Panc1 (cell line): ENCODE results near the gene CCDC154. TPM values are rescaled to one million over a fixed set of nuclear protein-coding genes. Genes with fewer than 3 reads are reported as not detected.
A peak's percentile ranks its signal among the peaks of the same experiment; 100 is the strongest.

Experiments used
- ATAC-seq: fragments of 200-7000 bp; cut with Tn5 transposase; 2 replicates; pipeline ENCODE4 v1.9.1; 2020; ENCODE audit warnings: mild to moderate bottlenecking, moderate library complexity
- BruUV-seq: library from RNA; stranded (reverse); fragments of 400-500 nt; replicated peaks from 2 replicates; lab custom pipeline; 2021; lab: Mats Ljungman, UMichigan
- CTCF ChIA-PET: fragments of 300-600 bp; sonication (Branson Sonifier 250); formaldehyde crosslinking; loops from one replicate; lab custom pipeline; 2022; ENCODE audit warnings: antibody characterized with exemption; lab: Charles Lee
- POLR2A ChIA-PET: fragments of 300-600 bp; sonication (Branson Sonifier 250); formaldehyde crosslinking; loops from one replicate; lab custom pipeline; 2022; ENCODE audit warnings: antibody characterized with exemption; lab: Charles Lee
- DNase-seq: peaks from one replicate; pipeline ENCODE4 v3.0.0-alpha.2; 2010; ENCODE audit warnings: low read depth, low spot score
- H3K27ac ChIP-seq: 2 replicates; pipeline ENCODE4 v1.5.1; 2011; ENCODE audit warnings: mild to moderate bottlenecking, low read length, inconsistent platforms
- H3K27me3 ChIP-seq: fragments of 200-500 bp; sonication (Bioruptor generic); 2 replicates; pipeline ENCODE4 v1.6.0; 2014; ENCODE audit warnings: low read length, inconsistent platforms; ENCODE audit not compliant: control insufficient read depth, insufficient read depth
- H3K36me3 ChIP-seq: fragments of 200-500 bp; sonication (Bioruptor generic); 2 replicates; pipeline ENCODE4 v1.5.1; 2014; ENCODE audit warnings: inconsistent platforms, mild to moderate bottlenecking, low read length, moderate library complexity; ENCODE audit not compliant: control insufficient read depth, insufficient read depth
- H3K4me1 ChIP-seq: 2 replicates; pipeline ENCODE4 v1.5.1; 2011; ENCODE audit warnings: inconsistent platforms, mild to moderate bottlenecking, low read length, moderate library complexity; ENCODE audit not compliant: control insufficient read depth, insufficient read depth
- H3K4me3 ChIP-seq, 2 experiments: 2 replicates each; pipeline ENCODE4 v1.5.1; 2011 to 2012; ENCODE audit warnings: low read depth in 2 of 2, low read length in 2 of 2, mild to moderate bottlenecking in 2 of 2, inconsistent platforms in 1 of 2, moderate library complexity in 1 of 2
- H3K9me3 ChIP-seq: fragments of 200-500 bp; sonication (Bioruptor generic); 2 replicates; pipeline ENCODE4 v1.5.1; 2014; ENCODE audit warnings: low read depth, mild to moderate bottlenecking, inconsistent platforms, low read length, moderate library complexity; ENCODE audit not compliant: control insufficient read depth, insufficient read depth
- CTCF ChIP-seq: fragments of 450-650 bp; IDR thresholded peaks from 2 replicates; pipeline ENCODE4 v1.5.1; 2017; ENCODE audit warnings: mild to moderate bottlenecking
- POLR2AphosphoS5 ChIP-seq: IDR thresholded peaks from 2 replicates; pipeline ENCODE4 v1.6.1; 2012; ENCODE audit warnings: mild to moderate bottlenecking, low read depth, low read length, moderate library complexity
- REST ChIP-seq, 2 experiments: IDR thresholded peaks; 2 replicates each; pipeline ENCODE4 v1.6.1; 2011 to 2012; ENCODE audit warnings: low read depth in 2 of 2, control low read depth in 1 of 2, low read length in 1 of 2, mild to moderate bottlenecking in 1 of 2, moderate library complexity in 1 of 2; ENCODE audit not compliant: insufficient read depth in 1 of 2
- SIN3A ChIP-seq: IDR thresholded peaks from 2 replicates; pipeline ENCODE4 v1.6.1; 2012; ENCODE audit warnings: low read depth, mild to moderate bottlenecking, low read length, moderate library complexity, borderline replicate concordance; ENCODE audit not compliant: insufficient read depth
- TCF7L2 ChIP-seq: IDR thresholded peaks from 2 replicates; pipeline ENCODE4 v1.6.1; 2011; ENCODE audit warnings: mild to moderate bottlenecking, low read depth, low read length, inconsistent platforms
- in situ Hi-C: cut with HindIII; loops from 2 replicates; pipeline ENCODE4 v1.10.0; 2016; ENCODE audit warnings: low sequenced_read_pairs, low pct_unique_long_range_greater_than_20kb
- intact Hi-C: fragments of 100-400 bp; cut with micrococcal nuclease; formaldehyde crosslinking; loops from one replicate; pipeline ENCODE4 v1.10.0; 2022; ENCODE audit not compliant: unreplicated experiment
- total RNA-seq: library from RNA; stranded (reverse); gene quantifications from one replicate; pipeline ENCODE4 v1.2.1, GENCODE V29; 2021; ENCODE audit not compliant: unreplicated experiment

The CCDC154 gene
- total RNA-seq, 1 experiment from 2014 or later, result 2.0 TPM

- intact Hi-C loops, result no loop called here
- no peak for TF ChIP-seq CTCF
- TF ChIP-seq REST (IDR thresholded peaks at IDR 0.05; ENCODE audit: insufficient read depth in 1 of 2, low read depth in 2 of 2, low read length in 1 of 2), result no peak
- TF ChIP-seq POLR2AphosphoS5, result no peak
- no peak for TF ChIP-seq SIN3A
- no peak for TF ChIP-seq TCF7L2
- ATAC-seq (peak; percentile 42; the same call in 1 of the 2 replicates), DNase-seq (no peak)
- Histone ChIP-seq H3K27me3 (no peaks in the 10 kb centered on the region), H3K27ac (no peak overlapping the region), H3K4me3 (no peak overlapping the region), H3K4me1 (no peaks in the 10 kb centered on the region), H3K36me3 (no peaks in the 10 kb centered on the region), H3K9me3 (no peaks in the 10 kb centered on the region)
- in situ Hi-C loops, result no loop called here
- POLR2A ChIA-PET, result no interaction called here
- no TSS peak for BruUV-seq
- CTCF ChIA-PET, result no interaction called here
These were observed 868 bp downstream of the CCDC154 start for GRCh38 chr16:1443403-1443973.

- Histone ChIP-seq H3K27ac (no peak overlapping the region), H3K27me3 (no peaks in the 10 kb centered on the region), H3K4me1 (no peaks in the 10 kb centered on the region), H3K4me3 (no peak overlapping the region), H3K9me3 (no peaks in the 10 kb centered on the region), H3K36me3 (no peaks in the 10 kb centered on the region)
- intact Hi-C loops, result no loop called here
- in situ Hi-C loops, result no loop called here
- no TSS peak for BruUV-seq
- TF ChIP-seq POLR2AphosphoS5 (no peak), SIN3A (no peak), CTCF (no peak), REST (IDR thresholded peaks at IDR 0.05; ENCODE audit: insufficient read depth in 1 of 2, low read depth in 2 of 2, low read length in 1 of 2) (no peak), TCF7L2 (no peak)
- CTCF ChIA-PET, result no interaction called here
- no peak for ATAC-seq
- POLR2A ChIA-PET, result no interaction called here
- no peak for DNase-seq
These were observed 1.7 kb downstream of the CCDC154 start for GRCh38 chr16:1442697-1443096.
